Ovary (tissue), 3 donors: Measurements from ENCODE around the gene SMARCD2.

Experiments
- CTCF ChIP-seq, 3 donors: fragments of 450-650 bp in 2 of 3; fragments of 200-600 bp in 1 of 3; IDR thresholded peaks; one replicate each; pipeline versions ENCODE4 v1.5.1 to v1.8.0; 2016 to 2022; ENCODE audit warnings: antibody characterized with exemption in 3 of 3, mild to moderate bottlenecking in 1 of 3
- EP300 ChIP-seq: sonication (generic); formaldehyde crosslinking; IDR thresholded peaks from one replicate; pipeline ENCODE4 v1.6.1; 2017; ENCODE audit warnings: antibody characterized with exemption
- POLR2A ChIP-seq: fragments of 450-650 bp; IDR thresholded peaks from one replicate; pipeline ENCODE4 v1.6.1; 2017; ENCODE audit warnings: antibody characterized with exemption, mild to moderate bottlenecking, moderate library complexity
- donor health status: DM: no; HTN: no; CAD: no.

GRCh38 chr17:63859257-63859656 lies 16.8 kb upstream of the SMARCD2 start:
- TF ChIP-seq CTCF (IDR thresholded peaks at IDR 0.05) (no peak), POLR2A (no peak), EP300 (no peak)
